Stimulated activated CD4-positive, alpha-beta T cell treated with anti-CD3 and anti-CD28 coated beads, Interleukin-4, amount 100 ng/mL, for 4 hours (primary cell): ENCODE measurements around the gene FXYD3.

Source experiments
- DNase-seq, 2 experiments: peaks; one replicate each; pipeline ENCODE4 v3.0.0-alpha.2; 2020

Gene FXYD3

GRCh38 chr19:35107545-35107944 lies 8.1 kb upstream of the FXYD3 start:
- DNase-seq, result no peak

DNA sequence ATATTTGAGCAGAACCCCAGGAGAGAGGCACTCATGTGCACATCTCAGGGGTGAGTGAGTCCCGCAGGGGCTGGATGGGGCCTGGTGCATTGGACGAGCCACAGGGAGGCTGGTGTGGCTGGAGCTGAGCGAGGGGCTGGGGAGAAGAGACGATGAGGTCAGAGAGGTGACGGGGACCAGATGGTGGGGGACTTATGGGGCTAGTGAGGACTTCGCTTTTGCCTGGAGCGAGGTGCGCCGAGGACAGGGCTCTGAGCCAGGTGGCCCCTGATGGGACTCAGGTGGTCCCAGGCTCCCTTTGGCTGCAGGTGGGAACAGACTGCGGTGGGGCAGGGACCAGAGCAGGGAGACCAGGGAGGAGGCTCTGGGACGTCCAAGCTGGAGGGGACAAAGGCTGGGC lies 6.9 kb upstream of the FXYD3 start:
- no peak for DNase-seq

GRCh38 chr19:35109395-35110112 lies 6.1 kb upstream of the FXYD3 start:
- no peak for DNase-seq

DNA sequence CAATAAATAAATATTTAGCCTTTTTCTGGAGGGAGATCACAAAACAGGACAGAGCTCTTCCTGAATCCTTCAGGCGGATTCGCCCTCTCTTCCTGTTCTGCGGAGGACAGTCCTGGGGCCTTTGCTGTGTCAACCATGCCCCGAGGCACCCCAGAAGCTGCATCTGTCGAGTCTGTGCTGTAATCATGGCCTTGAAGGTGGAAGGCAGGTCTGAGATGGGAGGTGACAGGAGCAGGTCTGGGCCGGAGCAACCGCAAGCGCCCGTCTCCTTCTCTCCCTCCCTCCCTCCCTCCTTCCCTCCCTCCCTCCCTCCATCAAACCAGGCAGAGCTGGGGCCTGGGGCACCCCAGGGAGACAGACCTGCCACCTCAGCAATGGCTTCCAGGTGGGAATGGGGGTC lies 4.6 kb upstream of the FXYD3 start:
- DNase-seq, result no peak

DNA sequence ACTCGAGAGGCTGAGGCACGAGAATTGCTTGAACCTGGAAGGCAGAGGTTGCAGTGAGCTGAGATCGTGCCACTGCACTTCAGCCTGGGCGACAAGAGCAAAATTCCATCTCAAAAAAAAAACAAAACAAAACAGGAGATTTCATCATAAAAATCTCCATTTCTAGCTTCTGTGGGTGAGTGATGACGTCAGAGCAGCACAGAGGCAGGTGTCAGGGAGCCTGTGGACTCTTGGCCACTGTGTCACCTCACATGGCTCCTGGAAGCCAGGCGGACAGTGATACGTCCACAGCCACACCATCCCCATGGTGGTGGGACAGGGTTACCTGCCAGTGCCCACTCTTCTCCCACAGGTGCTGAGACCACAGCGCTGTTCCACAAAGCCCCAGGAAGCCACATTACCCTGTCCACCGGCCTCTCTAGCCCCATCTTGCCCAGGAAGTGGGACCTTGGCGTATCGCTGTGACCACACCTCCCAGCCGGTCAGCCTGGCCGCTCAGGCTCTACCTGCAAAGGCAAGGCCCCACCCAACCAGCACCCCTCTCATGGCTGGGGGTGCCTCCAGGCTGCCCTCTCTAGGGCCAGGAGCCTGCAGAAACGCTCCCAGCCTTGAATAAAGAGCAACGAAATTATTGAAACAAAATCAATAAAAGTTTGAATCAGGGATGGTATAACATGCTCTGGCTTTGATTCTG lies 2.5 kb upstream of the FXYD3 start:
- DNase-seq, result no peak

GRCh38 chr19:35114353-35115176 lies 1.1 kb upstream of the FXYD3 start:
- DNase-seq, result peak; percentile 54 to 68

DNA sequence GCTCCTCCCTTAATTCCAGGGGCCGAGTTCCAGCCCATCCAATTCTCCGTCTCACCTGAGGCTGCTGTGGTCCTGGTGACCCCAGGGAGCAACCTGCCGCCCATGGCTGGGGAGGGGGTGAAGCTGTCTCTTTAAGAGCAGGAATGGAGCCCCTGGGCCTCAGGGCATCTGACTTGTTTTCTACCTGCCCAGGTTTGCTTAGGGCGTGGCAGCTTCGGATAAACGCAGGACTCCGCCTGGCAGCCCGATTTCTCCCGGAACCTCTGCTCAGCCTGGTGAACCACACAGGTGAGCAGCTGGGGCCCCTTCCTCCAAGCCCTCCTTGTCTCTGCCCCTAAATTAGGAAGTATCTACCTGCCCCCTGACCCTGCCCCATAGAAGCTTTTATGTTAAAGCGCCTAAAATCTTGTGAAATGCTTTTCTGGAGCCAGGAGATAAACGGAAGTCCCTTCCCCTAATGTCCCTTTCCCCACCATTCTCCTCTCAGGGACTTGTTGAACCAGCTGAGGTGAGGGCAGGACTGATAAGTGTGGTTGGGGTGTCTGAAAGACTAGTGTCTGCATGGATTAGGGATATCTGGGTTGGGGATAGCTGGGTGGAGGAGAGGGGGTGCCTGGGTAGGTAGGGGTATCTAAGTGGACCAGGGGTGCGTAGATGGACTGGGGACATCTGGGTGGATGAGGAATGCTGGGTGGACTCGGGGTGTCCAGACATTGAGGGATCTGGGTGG lies 614 bp downstream of the FXYD3 start:
- no peak for DNase-seq

DNA sequence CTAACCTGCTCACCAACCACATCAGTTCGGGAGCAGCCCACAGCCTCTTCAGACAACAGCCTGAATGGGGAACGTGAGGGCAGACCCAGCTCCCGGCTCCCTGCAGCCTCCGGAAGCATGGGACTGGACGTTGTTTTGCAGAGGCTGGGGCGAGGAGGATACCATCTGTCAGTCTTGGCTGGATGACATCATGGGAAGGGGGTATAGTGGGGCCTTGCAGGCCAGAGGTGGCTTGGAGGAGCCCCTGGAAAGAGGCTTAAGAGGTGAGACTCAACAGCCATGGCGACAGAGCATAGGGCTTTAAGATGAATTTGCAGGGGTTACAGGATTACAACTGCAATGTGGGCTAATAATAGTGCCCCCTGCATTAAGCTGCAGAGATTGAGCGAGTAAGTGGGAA lies 1.5 kb downstream of the FXYD3 start:
- DNase-seq, result no peak

GRCh38 chr19:35117799-35118198 lies 2.2 kb downstream of the FXYD3 start:
- DNase-seq, result no peak

GRCh38 chr19:35118268-35119020 lies 2.8 kb downstream of the FXYD3 start:
- no peak for DNase-seq

DNA sequence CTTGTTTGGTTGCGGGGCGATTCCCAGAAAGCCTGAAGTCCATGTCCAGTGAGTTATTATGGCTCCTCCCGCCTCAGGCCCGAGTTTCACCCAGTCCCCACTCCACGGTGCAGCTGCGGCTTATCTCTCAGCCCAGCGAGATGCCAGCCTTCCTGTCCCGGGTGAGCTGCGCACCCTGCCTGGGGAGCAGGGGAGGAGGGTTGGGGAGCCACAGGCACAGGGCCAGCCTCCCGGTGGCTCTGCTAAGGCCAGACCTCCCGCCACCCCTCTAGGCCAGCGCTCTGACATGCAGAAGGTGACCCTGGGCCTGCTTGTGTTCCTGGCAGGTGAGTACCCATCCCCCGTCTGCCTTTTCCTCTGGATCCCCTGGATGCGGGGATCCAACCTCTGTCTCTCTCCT lies 3.5 kb downstream of the FXYD3 start:
- no peak for DNase-seq

DNA sequence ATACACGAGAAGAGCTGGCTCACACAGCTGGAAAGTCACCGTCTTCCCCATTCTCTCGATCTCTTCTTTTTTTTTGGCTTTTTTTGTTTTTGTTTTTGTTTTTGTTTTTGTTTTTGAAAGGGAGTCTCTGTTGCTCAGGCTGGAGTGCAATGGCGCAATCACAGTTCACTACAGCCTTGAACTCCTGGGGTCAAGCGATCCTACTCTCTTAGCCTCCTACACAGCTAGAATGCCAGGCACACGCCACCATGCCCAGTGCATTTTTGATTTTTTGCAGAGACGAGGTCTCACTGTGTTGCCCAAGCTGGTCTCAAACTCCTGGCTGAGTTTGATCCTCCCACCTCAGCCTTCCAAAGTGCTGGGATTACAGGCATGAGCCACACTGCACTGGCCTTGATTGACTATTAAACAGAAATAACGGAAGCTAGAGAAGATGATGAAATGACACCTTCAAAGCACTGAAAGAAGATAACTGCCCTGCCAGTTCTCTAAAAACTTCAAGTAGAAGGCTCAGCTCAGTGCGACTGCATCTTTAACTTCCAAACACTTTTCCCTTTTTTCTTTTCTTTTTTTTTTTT lies 4.0 kb downstream of the FXYD3 start:
- DNase-seq, result no peak

- DNase-seq, result no peak
These were observed 4.9 kb downstream of the FXYD3 start for GRCh38 chr19:35120492-35120891.

- DNase-seq, result no peak
These were observed 5.3 kb downstream of the FXYD3 start for GRCh38 chr19:35120898-35121297.

- DNase-seq, result no peak
These were observed 7.3 kb downstream of the FXYD3 start for GRCh38 chr19:35122687-35123551.

DNA sequence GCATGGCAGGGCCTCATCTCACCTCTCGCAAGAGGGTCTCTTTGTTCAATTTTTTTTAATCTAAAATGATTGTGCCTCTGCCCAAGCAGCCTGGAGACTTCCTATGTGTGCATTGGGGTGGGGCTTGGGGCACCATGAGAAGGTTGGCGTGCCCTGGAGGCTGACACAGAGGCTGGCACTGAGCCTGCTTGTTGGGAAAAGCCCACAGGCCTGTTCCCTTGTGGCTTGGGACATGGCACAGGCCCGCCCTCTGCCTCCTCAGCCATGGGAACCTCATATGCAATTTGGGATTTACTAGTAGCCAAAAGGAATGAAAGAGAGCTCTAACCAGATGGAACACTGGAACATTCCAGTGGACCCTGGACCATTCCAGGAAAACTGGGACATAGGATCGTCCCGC lies 8.0 kb downstream of the FXYD3 start:
- DNase-seq, result no peak

DNA sequence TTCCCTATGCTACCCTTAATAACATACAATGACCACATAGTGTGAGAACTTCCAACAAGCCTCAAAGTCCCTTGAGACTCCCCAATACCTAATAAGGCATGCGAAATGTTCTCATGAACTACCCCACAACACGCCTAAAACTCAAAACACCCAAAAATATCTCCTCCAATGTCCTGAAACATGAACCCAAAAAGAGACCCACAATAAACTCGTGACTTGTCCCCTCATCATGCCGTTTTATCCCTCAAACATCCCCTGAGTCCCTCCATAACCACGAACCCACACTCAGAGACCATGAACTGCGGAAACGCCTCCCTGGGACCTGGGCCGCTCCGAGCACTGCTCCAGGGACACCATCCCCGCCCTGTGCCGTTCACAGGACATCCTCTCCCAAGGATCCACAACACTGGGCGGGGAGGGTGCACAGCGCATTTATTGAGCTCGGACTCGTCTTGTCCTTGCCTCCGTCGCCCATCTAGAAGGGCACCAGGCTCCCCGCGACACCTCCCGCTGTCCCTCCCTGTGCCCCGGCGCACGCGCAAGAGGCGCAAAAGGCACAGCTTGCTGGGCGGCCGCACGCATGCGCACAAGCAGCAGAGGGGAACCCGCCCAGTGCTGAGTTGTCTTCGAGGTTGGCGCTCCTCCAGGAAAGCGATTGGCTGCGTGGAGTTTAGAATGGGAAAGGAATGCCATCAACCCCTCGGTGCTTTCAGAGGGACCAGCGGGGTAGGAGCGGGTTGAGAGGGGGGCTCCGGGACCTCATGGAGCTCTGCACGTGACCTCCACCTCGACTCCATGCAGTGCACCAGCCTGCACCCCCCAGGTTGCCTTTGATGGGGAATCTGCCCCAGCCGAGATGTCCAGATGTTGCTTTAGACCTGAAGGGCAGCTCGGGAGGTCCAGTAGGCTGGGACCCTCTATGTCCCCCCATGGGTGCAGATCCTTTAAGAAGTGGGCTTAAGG lies 8.8 kb downstream of the FXYD3 start:
- peak; percentile 86 to 87 for DNase-seq

GRCh38 chr19:35125270-35125717 lies 9.7 kb downstream of the FXYD3 start:
- no peak for DNase-seq

- no peak for DNase-seq
These were observed 10.4 kb downstream of the FXYD3 start for GRCh38 chr19:35125749-35126623.
